GM23338 (cell line): ENCODE results near the gene UGT2B15. TPM values are rescaled to one million over a fixed set of nuclear protein-coding genes. Genes with fewer than 3 reads are reported as not detected.

Source experiments
- ATAC-seq: fragments of 200-7000 bp; cut with Tn5 transposase; 3 replicates; pipeline ENCODE4 v1.9.1; 2020
- DNase-seq: peaks from one replicate; pipeline ENCODE4 v3.0.0-alpha.2; 2015; ENCODE audit warnings: low spot score
- H2AFZ ChIP-seq: fragments of 200-600 bp; sonication (generic); 2 replicates; pipeline ENCODE4 v1.8.0; 2016; ENCODE audit warnings: antibody characterized with exemption, mild to moderate bottlenecking, moderate library complexity
- H3F3A ChIP-seq: fragments of 200-600 bp; sonication (generic); replicated peaks from 2 replicates; pipeline ENCODE4 v1.8.0; 2017; ENCODE audit warnings: antibody characterized with exemption, mixed run types, low read depth
- H3K27ac ChIP-seq: fragments of 200-600 bp; sonication (generic); 2 replicates; pipeline ENCODE4 v1.6.1; 2016; ENCODE audit warnings: low read depth
- H3K27me3 ChIP-seq: fragments of 200-600 bp; sonication (generic); 2 replicates; pipeline ENCODE4 v1.8.0; 2016; ENCODE audit warnings: mild to moderate bottlenecking, mixed run types, moderate library complexity; ENCODE audit not compliant: insufficient read depth
- H3K36me3 ChIP-seq: fragments of 200-600 bp; sonication (generic); 2 replicates; pipeline ENCODE4 v1.8.0; 2016; ENCODE audit warnings: mild to moderate bottlenecking; ENCODE audit not compliant: insufficient read depth
- H3K4me1 ChIP-seq: fragments of 200-600 bp; sonication (generic); 2 replicates; pipeline ENCODE4 v1.8.0; 2016; ENCODE audit warnings: mild to moderate bottlenecking, moderate library complexity; ENCODE audit not compliant: insufficient read depth
- H3K4me2 ChIP-seq: fragments of 200-600 bp; sonication (generic); 2 replicates; pipeline ENCODE4 v1.7.1; 2017; ENCODE audit warnings: mixed run types
- H3K4me3 ChIP-seq: fragments of 200-600 bp; sonication (generic); 2 replicates; pipeline ENCODE4 v1.6.1; 2016; ENCODE audit warnings: mixed run types
- H3K79me2 ChIP-seq: fragments of 200-600 bp; sonication (generic); replicated peaks from 2 replicates; pipeline ENCODE4 v1.8.0; 2017; ENCODE audit warnings: mild to moderate bottlenecking; ENCODE audit not compliant: insufficient read depth
- H3K9me2 ChIP-seq: fragments of 200-600 bp; sonication (generic); 2 replicates; pipeline ENCODE4 v1.8.0; 2017; ENCODE audit not compliant: insufficient read depth
- H4K20me1 ChIP-seq: fragments of 200-600 bp; sonication (generic); replicated peaks from 2 replicates; pipeline ENCODE4 v1.8.0; 2017; ENCODE audit warnings: mild to moderate bottlenecking; ENCODE audit not compliant: insufficient read depth
- H3K27ac Mint-ChIP-seq: 2 replicates; pipeline ENCODE4 v1.8.0; 2020; ENCODE audit warnings: inconsistent platforms, mild to moderate bottlenecking, moderate library complexity, mixed read lengths
- H3K27me3 Mint-ChIP-seq: 3 replicates; pipeline ENCODE4 v1.8.0; 2022; ENCODE audit warnings: low read depth, mild to moderate bottlenecking, moderate library complexity, mixed read lengths, inconsistent platforms; ENCODE audit not compliant: insufficient read depth, poor library complexity
- H3K36me3 Mint-ChIP-seq: 3 replicates; pipeline ENCODE4 v1.8.0; 2021; ENCODE audit warnings: low read depth, mild to moderate bottlenecking, inconsistent platforms, moderate library complexity, mixed read lengths
- H3K4me1 Mint-ChIP-seq: 3 replicates; pipeline ENCODE4 v1.8.0; 2020; ENCODE audit warnings: mild to moderate bottlenecking, inconsistent platforms, mixed read lengths
- H3K4me3 Mint-ChIP-seq: 3 replicates; pipeline ENCODE4 v1.8.0; 2021; ENCODE audit warnings: moderate library complexity, mild to moderate bottlenecking, inconsistent platforms, mixed read lengths
- H3K9me3 Mint-ChIP-seq: 3 replicates; pipeline ENCODE4 v1.8.0; 2020; ENCODE audit warnings: moderate library complexity, mild to moderate bottlenecking, inconsistent platforms, mixed read lengths
- CREB1 ChIP-seq: fragments of 250-450 bp; sonication (Bioruptor Pico); IDR thresholded peaks from 2 replicates; pipeline ENCODE4 v1.5.0; 2020; ENCODE audit warnings: low read depth, mild to moderate bottlenecking, moderate library complexity
- EZH2 ChIP-seq: fragments of 200-600 bp; sonication (generic); IDR thresholded peaks from one replicate; pipeline ENCODE4 v1.8.0; 2017; ENCODE audit warnings: antibody characterized with exemption, mild to moderate bottlenecking, low read depth; ENCODE audit not compliant: unreplicated experiment
- EZH2phosphoT487 ChIP-seq: fragments of 200-600 bp; sonication (generic); IDR thresholded peaks from one replicate; pipeline ENCODE4 v1.8.1; 2018; ENCODE audit warnings: antibody characterized with exemption; ENCODE audit not compliant: unreplicated experiment
- JUNB ChIP-seq: IDR thresholded peaks from one replicate; pipeline ENCODE4 v1.6.1; 2016; ENCODE audit warnings: antibody characterized with exemption; ENCODE audit not compliant: unreplicated experiment
- NANOG ChIP-seq: IDR thresholded peaks from 2 replicates; pipeline ENCODE4 v1.6.1; 2016; ENCODE audit warnings: antibody characterized with exemption, borderline replicate concordance
- POLR2AphosphoS5 ChIP-seq: IDR thresholded peaks from 2 replicates; pipeline ENCODE4 v1.6.1; 2016; ENCODE audit warnings: antibody characterized with exemption, low read depth
- STAT1 ChIP-seq: IDR thresholded peaks from one replicate; pipeline ENCODE4 v1.6.1; 2016; ENCODE audit warnings: antibody characterized with exemption; ENCODE audit not compliant: unreplicated experiment
- ZNF114 ChIP-seq: fragments of 250-450 bp; sonication (Bioruptor Pico); IDR thresholded peaks from 2 replicates; pipeline ENCODE4 v1.5.0; 2020; ENCODE audit warnings: mild to moderate bottlenecking, moderate library complexity
- ZNF331 ChIP-seq: fragments of 250-450 bp; sonication (Bioruptor Pico); IDR thresholded peaks from 2 replicates; pipeline ENCODE4 v1.5.0; 2020; ENCODE audit warnings: low read depth, mild to moderate bottlenecking, moderate library complexity
- polyA plus RNA-seq: library from polyadenylated mRNA; unstranded; fragments of >200 nt; fragmentation: Nextera tagmentation; extraction: Ambion mirVana; gene quantifications from 2 replicates; pipeline ENCODE4 v1.2.1, GENCODE V29; 2016
- total RNA-seq: library from RNA; depleted of rRNA; stranded (reverse); fragments of >200 nt; shearing (Covaris generic); gene quantifications from 2 replicates; pipeline ENCODE4 v1.2.3, GENCODE V29; 2014
- TF ChIP-seq, protein P1 (sequence below): IDR thresholded peaks from one replicate; pipeline ENCODE4 v1.6.1; 2018; ENCODE audit warnings: antibody characterized with exemption; ENCODE audit not compliant: unreplicated experiment
- TF ChIP-seq, protein P2 (sequence below): IDR thresholded peaks from 2 replicates; pipeline ENCODE4 v1.6.1; 2016; ENCODE audit warnings: antibody characterized with exemption
- TF ChIP-seq, protein P3 (sequence below): fragments of 250-450 bp; sonication (Bioruptor Pico); IDR thresholded peaks from 2 replicates; pipeline ENCODE4 v1.5.0; 2020; ENCODE audit warnings: mild to moderate bottlenecking, moderate library complexity
- TF ChIP-seq, protein P4 (sequence below), 2 experiments: fragments of 200-600 bp in 1 of 2; sonication (generic) in 1 of 2; conservative IDR thresholded peaks; 2 replicates each; pipeline versions ENCODE4 v1.5.1 to v1.6.1; 2016 to 2017; ENCODE audit warnings: antibody characterized with exemption in 2 of 2, low read depth in 2 of 2, mild to moderate bottlenecking in 2 of 2, moderate library complexity in 1 of 2

The UGT2B15 gene
- total and polyA plus RNA-seq, 2 experiments from 2014 or later: not detected

DNA sequence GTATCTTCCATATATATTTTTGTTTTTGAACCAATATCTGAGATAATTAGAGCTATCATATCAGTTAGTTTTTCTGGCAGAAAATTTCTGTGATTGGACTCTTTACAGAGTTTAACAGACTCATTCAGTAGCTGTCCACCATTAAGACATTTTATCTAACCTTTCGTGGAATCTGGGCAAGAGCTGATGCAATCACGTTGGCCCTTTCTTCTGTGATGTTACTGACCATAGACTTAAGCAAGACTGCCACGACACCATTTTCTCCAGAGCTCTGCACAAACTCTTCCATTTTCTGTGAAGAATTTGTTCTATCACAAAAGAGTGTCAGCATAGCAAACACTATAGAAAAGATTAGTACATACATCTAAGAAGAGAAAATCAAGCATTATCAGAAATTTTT lies 41.8 kb upstream of the UGT2B15 start:
- ATAC-seq (no peak), DNase-seq (no peak)
- no peaks in the 10 kb centered on the region for H3K27me3 Mint-ChIP-seq
- Histone ChIP-seq H3K9me2 (0 out of 2 replicates have a peak, but pooled peaks cover 3% of the 10 kb centered on the region), H3F3A (no peaks in the 10 kb centered on the region), H3K36me3 (no peaks in the 10 kb centered on the region), H3K27ac (no peak overlapping the region), H3K4me1 (no peaks in the 10 kb centered on the region), H3K4me3 (no peak overlapping the region), H3K4me2 (no peak overlapping the region), H3K27me3 (no peaks in the 10 kb centered on the region), H4K20me1 (no peaks in the 10 kb centered on the region), H3K79me2 (no peaks in the 10 kb centered on the region), H2AFZ (no peak overlapping the region)
- H3K9me3 Mint-ChIP-seq: no peaks in the 10 kb centered on the region
- H3K4me1 Mint-ChIP-seq: peaks cover 4% of the 10 kb centered on the region; the same call in 2 of the 3 replicates
- H3K4me3 Mint-ChIP-seq: no peak overlapping the region
- no peak overlapping the region; the same call in 1 of the 2 replicates for H3K27ac Mint-ChIP-seq
- TF ChIP-seq, protein P1, sequence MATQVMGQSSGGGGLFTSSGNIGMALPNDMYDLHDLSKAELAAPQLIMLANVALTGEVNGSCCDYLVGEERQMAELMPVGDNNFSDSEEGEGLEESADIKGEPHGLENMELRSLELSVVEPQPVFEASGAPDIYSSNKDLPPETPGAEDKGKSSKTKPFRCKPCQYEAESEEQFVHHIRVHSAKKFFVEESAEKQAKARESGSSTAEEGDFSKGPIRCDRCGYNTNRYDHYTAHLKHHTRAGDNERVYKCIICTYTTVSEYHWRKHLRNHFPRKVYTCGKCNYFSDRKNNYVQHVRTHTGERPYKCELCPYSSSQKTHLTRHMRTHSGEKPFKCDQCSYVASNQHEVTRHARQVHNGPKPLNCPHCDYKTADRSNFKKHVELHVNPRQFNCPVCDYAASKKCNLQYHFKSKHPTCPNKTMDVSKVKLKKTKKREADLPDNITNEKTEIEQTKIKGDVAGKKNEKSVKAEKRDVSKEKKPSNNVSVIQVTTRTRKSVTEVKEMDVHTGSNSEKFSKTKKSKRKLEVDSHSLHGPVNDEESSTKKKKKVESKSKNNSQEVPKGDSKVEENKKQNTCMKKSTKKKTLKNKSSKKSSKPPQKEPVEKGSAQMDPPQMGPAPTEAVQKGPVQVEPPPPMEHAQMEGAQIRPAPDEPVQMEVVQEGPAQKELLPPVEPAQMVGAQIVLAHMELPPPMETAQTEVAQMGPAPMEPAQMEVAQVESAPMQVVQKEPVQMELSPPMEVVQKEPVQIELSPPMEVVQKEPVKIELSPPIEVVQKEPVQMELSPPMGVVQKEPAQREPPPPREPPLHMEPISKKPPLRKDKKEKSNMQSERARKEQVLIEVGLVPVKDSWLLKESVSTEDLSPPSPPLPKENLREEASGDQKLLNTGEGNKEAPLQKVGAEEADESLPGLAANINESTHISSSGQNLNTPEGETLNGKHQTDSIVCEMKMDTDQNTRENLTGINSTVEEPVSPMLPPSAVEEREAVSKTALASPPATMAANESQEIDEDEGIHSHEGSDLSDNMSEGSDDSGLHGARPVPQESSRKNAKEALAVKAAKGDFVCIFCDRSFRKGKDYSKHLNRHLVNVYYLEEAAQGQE: no peak
- TF ChIP-seq, protein P2, sequence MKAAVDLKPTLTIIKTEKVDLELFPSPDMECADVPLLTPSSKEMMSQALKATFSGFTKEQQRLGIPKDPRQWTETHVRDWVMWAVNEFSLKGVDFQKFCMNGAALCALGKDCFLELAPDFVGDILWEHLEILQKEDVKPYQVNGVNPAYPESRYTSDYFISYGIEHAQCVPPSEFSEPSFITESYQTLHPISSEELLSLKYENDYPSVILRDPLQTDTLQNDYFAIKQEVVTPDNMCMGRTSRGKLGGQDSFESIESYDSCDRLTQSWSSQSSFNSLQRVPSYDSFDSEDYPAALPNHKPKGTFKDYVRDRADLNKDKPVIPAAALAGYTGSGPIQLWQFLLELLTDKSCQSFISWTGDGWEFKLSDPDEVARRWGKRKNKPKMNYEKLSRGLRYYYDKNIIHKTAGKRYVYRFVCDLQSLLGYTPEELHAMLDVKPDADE: no peak
- TF ChIP-seq ZNF114 (CRISPR knock-in tag) (no peak), POLR2AphosphoS5 (no peak), ZNF331 (no peak), STAT1 (no peak), JUNB (no peak), CREB1 (no peak), NANOG (no peak), EZH2phosphoT487 (no peak), EZH2 (no peak)
- TF ChIP-seq, protein P3, sequence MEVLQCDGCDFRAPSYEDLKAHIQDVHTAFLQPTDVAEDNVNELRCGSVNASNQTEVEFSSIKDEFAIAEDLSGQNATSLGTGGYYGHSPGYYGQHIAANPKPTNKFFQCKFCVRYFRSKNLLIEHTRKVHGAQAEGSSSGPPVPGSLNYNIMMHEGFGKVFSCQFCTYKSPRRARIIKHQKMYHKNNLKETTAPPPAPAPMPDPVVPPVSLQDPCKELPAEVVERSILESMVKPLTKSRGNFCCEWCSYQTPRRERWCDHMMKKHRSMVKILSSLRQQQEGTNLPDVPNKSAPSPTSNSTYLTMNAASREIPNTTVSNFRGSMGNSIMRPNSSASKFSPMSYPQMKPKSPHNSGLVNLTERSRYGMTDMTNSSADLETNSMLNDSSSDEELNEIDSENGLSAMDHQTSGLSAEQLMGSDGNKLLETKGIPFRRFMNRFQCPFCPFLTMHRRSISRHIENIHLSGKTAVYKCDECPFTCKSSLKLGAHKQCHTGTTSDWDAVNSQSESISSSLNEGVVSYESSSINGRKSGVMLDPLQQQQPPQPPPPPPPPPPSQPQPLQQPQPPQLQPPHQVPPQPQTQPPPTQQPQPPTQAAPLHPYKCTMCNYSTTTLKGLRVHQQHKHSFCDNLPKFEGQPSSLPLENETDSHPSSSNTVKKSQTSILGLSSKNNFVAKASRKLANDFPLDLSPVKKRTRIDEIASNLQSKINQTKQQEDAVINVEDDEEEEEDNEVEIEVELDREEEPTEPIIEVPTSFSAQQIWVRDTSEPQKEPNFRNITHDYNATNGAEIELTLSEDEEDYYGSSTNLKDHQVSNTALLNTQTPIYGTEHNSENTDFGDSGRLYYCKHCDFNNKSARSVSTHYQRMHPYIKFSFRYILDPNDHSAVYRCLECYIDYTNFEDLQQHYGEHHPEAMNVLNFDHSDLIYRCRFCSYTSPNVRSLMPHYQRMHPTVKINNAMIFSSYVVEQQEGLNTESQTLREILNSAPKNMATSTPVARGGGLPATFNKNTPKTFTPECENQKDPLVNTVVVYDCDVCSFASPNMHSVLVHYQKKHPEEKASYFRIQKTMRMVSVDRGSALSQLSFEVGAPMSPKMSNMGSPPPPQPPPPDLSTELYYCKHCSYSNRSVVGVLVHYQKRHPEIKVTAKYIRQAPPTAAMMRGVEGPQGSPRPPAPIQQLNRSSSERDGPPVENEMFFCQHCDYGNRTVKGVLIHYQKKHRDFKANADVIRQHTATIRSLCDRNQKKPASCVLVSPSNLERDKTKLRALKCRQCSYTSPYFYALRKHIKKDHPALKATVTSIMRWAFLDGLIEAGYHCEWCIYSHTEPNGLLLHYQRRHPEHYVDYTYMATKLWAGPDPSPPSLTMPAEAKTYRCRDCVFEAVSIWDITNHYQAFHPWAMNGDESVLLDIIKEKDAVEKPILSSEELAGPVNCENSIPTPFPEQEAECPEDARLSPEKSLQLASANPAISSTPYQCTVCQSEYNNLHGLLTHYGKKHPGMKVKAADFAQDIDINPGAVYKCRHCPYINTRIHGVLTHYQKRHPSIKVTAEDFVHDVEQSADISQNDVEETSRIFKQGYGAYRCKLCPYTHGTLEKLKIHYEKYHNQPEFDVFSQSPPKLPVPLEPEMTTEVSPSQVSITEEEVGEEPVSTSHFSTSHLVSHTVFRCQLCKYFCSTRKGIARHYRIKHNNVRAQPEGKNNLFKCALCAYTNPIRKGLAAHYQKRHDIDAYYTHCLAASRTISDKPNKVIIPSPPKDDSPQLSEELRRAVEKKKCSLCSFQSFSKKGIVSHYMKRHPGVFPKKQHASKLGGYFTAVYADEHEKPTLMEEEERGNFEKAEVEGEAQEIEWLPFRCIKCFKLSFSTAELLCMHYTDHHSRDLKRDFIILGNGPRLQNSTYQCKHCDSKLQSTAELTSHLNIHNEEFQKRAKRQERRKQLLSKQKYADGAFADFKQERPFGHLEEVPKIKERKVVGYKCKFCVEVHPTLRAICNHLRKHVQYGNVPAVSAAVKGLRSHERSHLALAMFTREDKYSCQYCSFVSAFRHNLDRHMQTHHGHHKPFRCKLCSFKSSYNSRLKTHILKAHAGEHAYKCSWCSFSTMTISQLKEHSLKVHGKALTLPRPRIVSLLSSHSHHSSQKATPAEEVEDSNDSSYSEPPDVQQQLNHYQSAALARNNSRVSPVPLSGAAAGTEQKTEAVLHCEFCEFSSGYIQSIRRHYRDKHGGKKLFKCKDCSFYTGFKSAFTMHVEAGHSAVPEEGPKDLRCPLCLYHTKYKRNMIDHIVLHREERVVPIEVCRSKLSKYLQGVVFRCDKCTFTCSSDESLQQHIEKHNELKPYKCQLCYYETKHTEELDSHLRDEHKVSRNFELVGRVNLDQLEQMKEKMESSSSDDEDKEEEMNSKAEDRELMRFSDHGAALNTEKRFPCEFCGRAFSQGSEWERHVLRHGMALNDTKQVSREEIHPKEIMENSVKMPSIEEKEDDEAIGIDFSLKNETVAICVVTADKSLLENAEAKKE (CRISPR knock-in tag): no peak
- TF ChIP-seq, protein P4, sequence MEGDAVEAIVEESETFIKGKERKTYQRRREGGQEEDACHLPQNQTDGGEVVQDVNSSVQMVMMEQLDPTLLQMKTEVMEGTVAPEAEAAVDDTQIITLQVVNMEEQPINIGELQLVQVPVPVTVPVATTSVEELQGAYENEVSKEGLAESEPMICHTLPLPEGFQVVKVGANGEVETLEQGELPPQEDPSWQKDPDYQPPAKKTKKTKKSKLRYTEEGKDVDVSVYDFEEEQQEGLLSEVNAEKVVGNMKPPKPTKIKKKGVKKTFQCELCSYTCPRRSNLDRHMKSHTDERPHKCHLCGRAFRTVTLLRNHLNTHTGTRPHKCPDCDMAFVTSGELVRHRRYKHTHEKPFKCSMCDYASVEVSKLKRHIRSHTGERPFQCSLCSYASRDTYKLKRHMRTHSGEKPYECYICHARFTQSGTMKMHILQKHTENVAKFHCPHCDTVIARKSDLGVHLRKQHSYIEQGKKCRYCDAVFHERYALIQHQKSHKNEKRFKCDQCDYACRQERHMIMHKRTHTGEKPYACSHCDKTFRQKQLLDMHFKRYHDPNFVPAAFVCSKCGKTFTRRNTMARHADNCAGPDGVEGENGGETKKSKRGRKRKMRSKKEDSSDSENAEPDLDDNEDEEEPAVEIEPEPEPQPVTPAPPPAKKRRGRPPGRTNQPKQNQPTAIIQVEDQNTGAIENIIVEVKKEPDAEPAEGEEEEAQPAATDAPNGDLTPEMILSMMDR (conservative IDR thresholded peaks at IDR 0.05; ENCODE audit: low read depth in 2 of 2): no peak
- H3K36me3 Mint-ChIP-seq: no peaks in the 10 kb centered on the region
